ENCODE measurements around the gene NEUROD2.
A peak's percentile ranks its signal among the peaks of the same experiment; 100 is the strongest.

NEUROD2 gene

GRCh38 chr17:39618246-39618913 is 10.7 kb upstream of the NEUROD2 start:
- no peak for DNase-seq (ENCODE audit: low spot score)

- peak; percentile 71 for DNase-seq (ENCODE audit: low spot score)
Measured at GRCh38 chr17:39617446-39618245, 9.9 kb upstream of the NEUROD2 start.

- no peak for DNase-seq (ENCODE audit: low spot score)
Measured at GRCh38 chr17:39617100-39617445, 9.4 kb upstream of the NEUROD2 start.

- DNase-seq (ENCODE audit: low spot score) = no peak
Measured at GRCh38 chr17:39615434-39615833, 7.7 kb upstream of the NEUROD2 start.

- no peak for DNase-seq (ENCODE audit: low spot score)
Measured at GRCh38 chr17:39614545-39615157, 6.9 kb upstream of the NEUROD2 start.

- DNase-seq (ENCODE audit: low spot score) = no peak
Measured at GRCh38 chr17:39612935-39613464, 5.3 kb upstream of the NEUROD2 start.

- no peak for DNase-seq (ENCODE audit: low spot score)
Measured at GRCh38 chr17:39612291-39612894, 4.7 kb upstream of the NEUROD2 start.

- no peak for DNase-seq (ENCODE audit: low spot score)
Measured at GRCh38 chr17:39611401-39612112, 3.8 kb upstream of the NEUROD2 start.

GRCh38 chr17:39609416-39610025 is 1.8 kb upstream of the NEUROD2 start:
- no peak for DNase-seq (ENCODE audit: low spot score)

GRCh38 chr17:39608142-39608981 is 642 bp upstream of the NEUROD2 start:
- DNase-seq (ENCODE audit: low spot score) = no peak

GRCh38 chr17:39607057-39607850 is 466 bp downstream of the NEUROD2 start:
- no peak for DNase-seq (ENCODE audit: low spot score)

- DNase-seq (ENCODE audit: low spot score) = no peak
Measured at GRCh38 chr17:39606434-39607056, 1.2 kb downstream of the NEUROD2 start.

GRCh38 chr17:39605492-39606433 is 2.0 kb downstream of the NEUROD2 start:
- DNase-seq (ENCODE audit: low spot score) = no peak

- no peak for DNase-seq (ENCODE audit: low spot score)
Measured at GRCh38 chr17:39604911-39605491, 2.7 kb downstream of the NEUROD2 start.

- DNase-seq (ENCODE audit: low spot score) = no peak
Measured at GRCh38 chr17:39603304-39604016, 4.3 kb downstream of the NEUROD2 start.

GRCh38 chr17:39602533-39603303 is 5.0 kb downstream of the NEUROD2 start:
- DNase-seq (ENCODE audit: low spot score) = no peak
